ENCODE data around the gene AATK.

GRCh38 chr17:81102352-81102751 lies 63.7 kb downstream of the AATK start:
- no peak for TF ChIP-seq ZNF114 (CRISPR knock-in tag; IDR thresholded peaks at IDR 0.05)
- TF ChIP-seq EZH2 (IDR thresholded peaks at IDR 0.05; ENCODE audit: low read depth, unreplicated experiment): no peak
- TF ChIP-seq CTCF (conservative IDR thresholded peaks at IDR 0.05; ENCODE audit: low read depth in 2 of 2): no peak

Data from GM23338 (cell line).